Renal cortical epithelial cell (primary cell): Measurements from ENCODE around the gene ATP13A5. TPM values are rescaled to one million over a fixed set of nuclear protein-coding genes. Genes with fewer than 3 reads are reported as not detected.

ENCODE experiments used
- total RNA-seq: library from RNA; depleted of rRNA; stranded (reverse); fragments of >200 nt; gene quantifications from 2 replicates; pipeline ENCODE4 v1.2.3, GENCODE V29; 2014

The ATP13A5 gene
- total RNA-seq, 1 donor from 2014 or later: not detected

Other genes starting within 250 kb of the ATP13A5 start
- 0.20 and 0.69 TPM in 2 replicates for gene PLAAT1, start 137.5 kb downstream of the ATP13A5 start, total RNA-seq
- gene ATP13A4, start 176.1 kb upstream of the ATP13A5 start, total RNA-seq: 0.15 TPM in 1 of 2 replicates, not detected in the other
- gene OPA1, start 214.5 kb upstream of the ATP13A5 start, total RNA-seq: 77.3 and 87.4 TPM in 2 replicates